Mononuclear cell (primary cell): Measurements from ENCODE around the gene AGAP1. TPM values are rescaled to one million over a fixed set of nuclear protein-coding genes. Genes with fewer than 3 reads are reported as not detected.
"Not testable (repeated sequence)": the region's sequence is repeated elsewhere in the genome, so short reads cannot be mapped to it uniquely, and the experiment has no call there.

Source experiments
- H3K27me3 ChIP-seq: 2 replicates; pipeline ENCODE4 v1.6.0; 2011; ENCODE audit warnings: low read length, control low read depth; ENCODE audit not compliant: insufficient read depth
- H3K4me1 ChIP-seq: 2 replicates; pipeline ENCODE4 v1.5.1; 2011; ENCODE audit warnings: mild to moderate bottlenecking, low read length, control low read depth; ENCODE audit not compliant: insufficient read depth
- H3K4me3 ChIP-seq: 2 replicates; pipeline ENCODE4 v1.5.1; 2011; ENCODE audit warnings: mild to moderate bottlenecking, low read length, moderate library complexity
- H3K9me3 ChIP-seq: 2 replicates; pipeline ENCODE4 v1.5.1; 2011; ENCODE audit warnings: low read depth, mild to moderate bottlenecking, control low read depth, low read length
- total RNA-seq: library from RNA; depleted of rRNA; stranded (reverse); fragments of >200 nt; gene quantifications from one replicate; pipeline ENCODE4 v1.2.3, GENCODE V29; 2012

The AGAP1 gene
- total RNA-seq, 1 donor, result 2.7 TPM

DNA sequence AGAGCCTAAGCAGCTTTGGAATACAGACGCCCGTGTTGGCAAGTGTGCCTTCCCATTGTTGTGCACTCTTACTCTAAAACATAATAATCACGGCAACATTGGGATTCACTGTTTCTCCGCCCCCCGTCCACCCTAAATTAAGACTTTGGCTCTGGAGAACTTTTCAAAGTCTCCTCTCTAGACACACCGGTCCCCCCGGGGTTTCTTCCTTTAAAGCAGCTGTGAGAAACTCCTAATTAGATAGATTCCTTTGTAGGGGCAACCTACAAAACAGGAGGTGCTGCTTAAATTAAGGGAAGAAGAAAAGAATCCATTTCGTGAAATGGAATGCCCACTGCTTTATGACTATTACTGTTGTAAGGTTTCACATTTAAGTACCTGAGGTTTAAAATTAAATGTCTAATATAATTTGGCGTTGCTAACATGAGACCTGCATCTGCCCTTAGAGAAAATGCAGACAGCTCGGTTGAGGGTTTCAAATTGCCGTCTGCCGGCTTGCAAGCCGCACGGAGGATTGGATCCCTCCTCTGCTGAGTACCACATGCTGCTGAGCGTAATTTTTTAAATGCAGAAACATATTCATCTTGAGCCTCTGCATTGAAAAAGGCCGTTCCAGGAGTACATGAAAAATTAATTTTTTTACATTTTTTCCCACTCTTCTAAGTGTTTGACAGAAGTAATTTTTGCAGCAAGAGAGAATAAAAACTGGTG, 441.1 kb downstream of the AGAP1 start:
- no peaks in the 10 kb centered on the region for H3K4me1 ChIP-seq
- H3K27me3 ChIP-seq, result no peaks in the 10 kb centered on the region
- H3K9me3 ChIP-seq, result no peaks in the 10 kb centered on the region
- H3K4me3 ChIP-seq, result no peak overlapping the region

DNA sequence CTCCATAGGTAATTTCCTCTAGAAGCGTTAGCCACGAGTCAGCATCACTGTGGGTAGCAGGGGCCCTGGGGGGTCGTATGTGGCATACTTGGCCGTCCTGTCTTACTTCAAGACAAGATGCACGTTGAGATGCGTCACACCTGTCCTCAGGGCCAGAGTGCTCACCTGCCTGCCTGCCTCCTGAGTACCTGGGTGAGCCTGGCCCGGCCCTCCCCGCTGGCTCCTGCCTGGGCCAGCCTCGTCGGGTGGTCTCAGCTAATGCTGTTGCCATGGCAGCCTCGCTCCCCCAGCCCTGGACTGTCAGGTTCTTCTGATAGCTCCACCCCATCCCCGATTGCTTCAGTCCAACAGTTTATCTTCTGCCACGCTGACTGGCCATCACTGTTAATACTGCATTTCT, 441.9 kb downstream of the AGAP1 start:
- Histone ChIP-seq H3K4me3 (no peak overlapping the region), H3K9me3 (no peaks in the 10 kb centered on the region), H3K4me1 (no peaks in the 10 kb centered on the region), H3K27me3 (no peaks in the 10 kb centered on the region)

DNA sequence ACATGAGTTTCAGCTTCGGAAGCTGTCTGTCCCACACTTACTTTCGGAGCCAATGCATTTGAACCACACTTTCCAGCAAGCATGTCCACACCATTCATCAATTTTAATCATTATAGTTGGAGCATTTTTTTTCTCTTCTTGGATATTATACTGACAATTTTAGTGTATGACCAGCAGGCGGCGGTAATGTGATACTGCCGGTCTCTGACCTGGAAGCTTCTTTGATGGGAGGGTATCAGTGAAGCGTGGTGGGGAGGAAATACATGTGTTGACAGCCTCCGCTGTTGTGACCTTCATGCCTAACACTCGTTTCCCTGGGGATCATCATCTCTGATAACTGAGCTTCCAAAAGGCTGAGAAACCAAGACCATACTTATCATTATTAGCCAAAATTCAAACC, 442.6 kb downstream of the AGAP1 start:
- no peaks in the 10 kb centered on the region for H3K4me1 ChIP-seq
- H3K4me3 ChIP-seq, result no peak overlapping the region
- H3K9me3 ChIP-seq, result no peaks in the 10 kb centered on the region
- no peaks in the 10 kb centered on the region for H3K27me3 ChIP-seq

- no peaks in the 10 kb centered on the region for H3K4me1 ChIP-seq
- H3K4me3 ChIP-seq, result no peak overlapping the region
- no peaks in the 10 kb centered on the region for H3K9me3 ChIP-seq
- H3K27me3 ChIP-seq, result no peaks in the 10 kb centered on the region
Measured at GRCh38 chr2:235937087-235937486, 443.2 kb downstream of the AGAP1 start.

DNA sequence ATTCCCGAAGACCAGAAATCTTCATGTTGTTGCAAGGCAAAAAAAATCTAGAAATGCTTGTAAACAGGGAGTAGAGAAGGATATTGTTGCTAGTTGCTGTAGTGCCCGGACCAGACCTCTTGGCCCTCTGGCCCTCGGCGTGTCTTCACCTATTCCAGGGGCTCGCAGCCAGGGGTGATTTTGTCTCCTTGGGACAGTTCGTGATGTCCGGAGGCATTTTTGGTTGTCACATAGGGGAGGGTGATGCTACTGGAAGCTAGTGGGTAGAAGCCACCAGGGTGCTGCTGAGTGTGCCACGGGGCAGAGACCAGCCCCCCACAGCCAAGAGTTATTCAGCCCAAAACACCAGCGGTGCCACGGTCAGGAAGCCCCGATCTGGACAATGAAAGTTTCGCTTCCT, 443.7 kb downstream of the AGAP1 start:
- Histone ChIP-seq H3K4me1 (no peaks in the 10 kb centered on the region), H3K27me3 (no peaks in the 10 kb centered on the region), H3K4me3 (no peak overlapping the region), H3K9me3 (no peaks in the 10 kb centered on the region)

GRCh38 chr2:235937936-235938335, 444.1 kb downstream of the AGAP1 start:
- no peaks in the 10 kb centered on the region for H3K4me1 ChIP-seq
- no peaks in the 10 kb centered on the region for H3K9me3 ChIP-seq
- no peak overlapping the region for H3K4me3 ChIP-seq
- no peaks in the 10 kb centered on the region for H3K27me3 ChIP-seq

GRCh38 chr2:235938611-235939010, 444.8 kb downstream of the AGAP1 start:
- Histone ChIP-seq H3K9me3 (no peaks in the 10 kb centered on the region), H3K4me1 (no peaks in the 10 kb centered on the region), H3K4me3 (no peak overlapping the region), H3K27me3 (no peaks in the 10 kb centered on the region)

- H3K27me3 ChIP-seq, result no peaks in the 10 kb centered on the region
Measured at GRCh38 chr2:235939471-235939870, 445.6 kb downstream of the AGAP1 start.

GRCh38 chr2:235940330-235940729, 446.5 kb downstream of the AGAP1 start:
- Histone ChIP-seq H3K4me1 (no peaks in the 10 kb centered on the region), H3K9me3 (no peaks in the 10 kb centered on the region), H3K4me3 (no peak overlapping the region), H3K27me3 (no peaks in the 10 kb centered on the region)

More at GRCh38 chr2:235939471-235939870, 445.6 kb downstream of the AGAP1 start:
- Histone ChIP-seq H3K9me3 (no peaks in the 10 kb centered on the region), H3K4me1 (no peaks in the 10 kb centered on the region), H3K4me3 (no peak overlapping the region)

- Histone ChIP-seq H3K4me1 (no peaks in the 10 kb centered on the region), H3K4me3 (no peak overlapping the region), H3K27me3 (no peaks in the 10 kb centered on the region), H3K9me3 (no peaks in the 10 kb centered on the region)
Measured at GRCh38 chr2:235944591-235944990, 450.7 kb downstream of the AGAP1 start.

DNA sequence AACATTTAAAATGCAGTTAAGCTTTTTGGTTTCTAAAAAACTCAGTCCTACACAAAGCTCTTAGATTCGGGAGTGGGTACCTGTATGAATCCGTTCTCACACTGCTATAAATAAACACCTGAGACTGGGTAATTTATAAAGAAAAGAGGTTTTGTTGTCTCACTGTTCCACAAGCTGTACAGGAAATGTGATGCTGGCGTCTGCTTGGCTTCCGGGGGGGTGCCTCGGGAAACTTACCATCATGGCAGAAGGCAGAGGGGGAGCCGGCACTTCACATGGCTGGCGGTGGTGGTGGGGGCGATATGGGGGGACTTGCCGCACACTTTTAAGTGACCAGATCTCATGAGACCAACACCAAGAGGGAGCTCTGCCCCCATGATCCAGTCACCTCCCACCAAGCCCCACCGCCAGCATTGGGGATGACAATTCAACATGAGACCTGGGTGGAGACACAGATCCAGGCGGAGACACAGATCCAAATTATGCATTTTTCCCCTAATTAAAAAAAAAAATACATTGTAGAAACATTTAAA, 451.8 kb downstream of the AGAP1 start:
- Histone ChIP-seq H3K4me1 (no peaks in the 10 kb centered on the region), H3K4me3 (no peak overlapping the region), H3K27me3 (no peaks in the 10 kb centered on the region), H3K9me3 (no peaks in the 10 kb centered on the region)

GRCh38 chr2:235946590-235946989, 452.7 kb downstream of the AGAP1 start:
- H3K27me3 ChIP-seq, result no peaks in the 10 kb centered on the region
- no peaks in the 10 kb centered on the region for H3K9me3 ChIP-seq

DNA sequence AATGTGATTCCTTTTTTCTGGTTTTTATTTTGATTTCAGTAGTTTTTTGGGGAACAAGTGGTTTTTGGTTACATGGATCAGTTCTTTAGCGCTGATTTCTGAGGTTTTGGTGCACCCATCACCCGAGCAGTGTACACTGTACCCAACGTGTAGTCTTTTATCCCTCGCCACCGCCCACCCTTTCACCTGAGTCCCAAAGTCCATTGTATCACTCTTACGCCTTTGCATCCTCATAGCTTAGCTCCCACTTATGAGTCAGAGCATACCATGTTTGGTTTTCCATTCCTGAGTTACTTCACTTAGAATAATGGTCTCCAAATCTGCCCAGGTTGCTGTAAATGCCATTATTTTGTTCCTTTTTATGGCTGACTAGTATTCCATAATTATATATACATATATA, 453.2 kb downstream of the AGAP1 start:
- H3K27me3 ChIP-seq, H3K4me1 ChIP-seq, H3K9me3 ChIP-seq, H3K4me3 ChIP-seq: not testable (repeated sequence)

More at GRCh38 chr2:235946590-235946989, 452.7 kb downstream of the AGAP1 start:
- Histone ChIP-seq H3K4me1 (no peaks in the 10 kb centered on the region), H3K4me3 (no peak overlapping the region)

DNA sequence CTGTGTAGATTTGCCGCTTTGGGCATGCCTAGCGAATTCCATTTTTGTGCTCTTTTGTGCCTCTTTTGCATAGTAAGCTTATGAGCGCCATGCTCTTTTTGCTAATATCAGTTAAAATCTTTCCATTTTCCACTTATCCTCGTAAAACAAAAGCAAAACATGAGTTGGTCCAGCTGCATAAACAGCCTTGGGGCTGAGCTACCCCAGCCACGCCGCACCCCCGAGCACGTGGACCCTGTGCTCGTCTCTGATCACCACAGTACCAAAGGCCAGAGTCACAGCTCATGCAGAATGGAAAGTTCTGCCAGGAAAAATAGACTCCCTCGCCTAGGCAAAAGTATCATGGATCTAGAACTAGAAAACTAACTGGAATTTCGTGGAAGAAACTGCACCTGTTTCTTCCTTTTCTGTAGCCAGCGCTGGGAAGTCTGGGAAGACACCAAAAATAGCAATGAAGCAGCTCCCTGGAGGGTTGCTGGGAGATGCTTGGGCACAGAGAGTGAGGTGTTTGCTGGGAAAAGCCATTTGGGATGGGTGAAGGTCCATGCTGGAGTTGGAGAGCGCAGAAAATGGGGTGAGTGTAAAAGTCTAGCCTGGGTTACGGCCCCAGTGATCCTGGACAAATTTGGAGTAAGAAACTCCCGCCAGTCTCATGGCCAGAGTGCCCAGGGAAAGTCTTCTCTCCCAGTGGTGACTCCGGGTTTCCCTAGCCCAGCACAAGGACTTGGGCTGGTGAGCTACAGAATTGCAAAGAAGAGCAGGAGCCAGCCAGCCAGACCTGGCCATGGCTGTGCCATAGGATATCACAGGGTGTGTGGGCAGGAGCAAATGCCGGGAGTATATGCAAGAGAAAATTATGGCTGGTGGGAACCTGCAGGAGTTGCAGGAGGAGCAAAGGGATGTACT, 456.0 kb downstream of the AGAP1 start:
- H3K27me3 ChIP-seq, result no peaks in the 10 kb centered on the region
- no peak overlapping the region for H3K4me3 ChIP-seq
- no peaks in the 10 kb centered on the region for H3K9me3 ChIP-seq
- H3K4me1 ChIP-seq, result no peaks in the 10 kb centered on the region

GRCh38 chr2:235950473-235950809, 456.6 kb downstream of the AGAP1 start:
- Histone ChIP-seq H3K4me3 (no peak overlapping the region), H3K27me3 (no peaks in the 10 kb centered on the region), H3K4me1 (no peaks in the 10 kb centered on the region), H3K9me3 (no peaks in the 10 kb centered on the region)
